AG20443 (cell line): ENCODE results near the gene TRIP13.
"Not testable (repeated sequence)": the region's sequence is repeated elsewhere in the genome, so short reads cannot be mapped to it uniquely, and the experiment has no call there.

Source experiments
- DNase-seq: peaks from one replicate; pipeline ENCODE4 v3.0.0; 2012; ENCODE audit warnings: low spot score, mixed read lengths

The TRIP13 gene

GRCh38 chr5:936149-937144 lies 43.8 kb downstream of the TRIP13 start:
- DNase-seq, result no peak

GRCh38 chr5:937151-937924 lies 44.7 kb downstream of the TRIP13 start:
- no peak for DNase-seq

- DNase-seq, result no peak
These were observed 46.7 kb downstream of the TRIP13 start for GRCh38 chr5:939368-939767.

- DNase-seq, result not testable (repeated sequence)
These were observed 48.1 kb downstream of the TRIP13 start for GRCh38 chr5:940741-941140.

- DNase-seq, result no peak
These were observed 50.7 kb downstream of the TRIP13 start for GRCh38 chr5:943201-943917.

GRCh38 chr5:943918-944620 lies 51.4 kb downstream of the TRIP13 start:
- DNase-seq, result no peak

- no peak for DNase-seq
These were observed 51.9 kb downstream of the TRIP13 start for GRCh38 chr5:944621-944927.

- DNase-seq, result no peak
These were observed 52.5 kb downstream of the TRIP13 start for GRCh38 chr5:944992-945685.

- DNase-seq, result no peak
These were observed 53.2 kb downstream of the TRIP13 start for GRCh38 chr5:945691-946551.

GRCh38 chr5:946720-947625 lies 54.3 kb downstream of the TRIP13 start:
- no peak for DNase-seq

GRCh38 chr5:947626-948471 lies 55.2 kb downstream of the TRIP13 start:
- DNase-seq, result no peak

GRCh38 chr5:948472-949274 lies 56.0 kb downstream of the TRIP13 start:
- no peak for DNase-seq

- no peak for DNase-seq
These were observed 56.5 kb downstream of the TRIP13 start for GRCh38 chr5:949275-949543.

- DNase-seq, result no peak
These were observed 57.3 kb downstream of the TRIP13 start for GRCh38 chr5:949815-950560.

- DNase-seq, result no peak
These were observed 59.4 kb downstream of the TRIP13 start for GRCh38 chr5:951940-952596.

GRCh38 chr5:952597-953271 lies 60.0 kb downstream of the TRIP13 start:
- no peak for DNase-seq
